Endothelial cell of umbilical vein (primary cell): ENCODE data around the gene GP5. TPM values are rescaled to one million over a fixed set of nuclear protein-coding genes. Genes with fewer than 3 reads are reported as not detected.

ENCODE experiments used
- BruUV-seq: library from RNA; stranded (reverse); fragments of 400-500 nt; replicated peaks from 2 replicates; lab custom pipeline; 2021; lab: Mats Ljungman, UMichigan
- CTCF ChIA-PET: fragments of 300-600, 350-600 bp; sonication (Branson Sonifier 250); formaldehyde crosslinking; loops from one replicate; lab custom pipeline; 2021; ENCODE audit warnings: antibody characterized with exemption, inconsistent platforms; lab: Charles Lee
- POLR2A ChIA-PET: fragments of 300-600, 350-600 bp; sonication (Branson Sonifier 250); formaldehyde crosslinking; loops from one replicate; lab custom pipeline; 2021; ENCODE audit warnings: antibody characterized with exemption, inconsistent platforms; lab: Charles Lee
- DNase-seq: peaks from one replicate; pipeline ENCODE4 v3.0.0-alpha.2; 2011; ENCODE audit warnings: low read depth, low spot score
- FAIRE-seq: peaks from 2 replicates; lab custom pipeline; 2011; peaks lifted over from hg19 to GRCh38; lab: Jason Lieb, UNC
- H2AFZ ChIP-seq: 2 replicates; pipeline ENCODE4 v1.6.0; 2012; ENCODE audit warnings: low read depth, low read length, control low read depth, inconsistent platforms
- H3K27ac ChIP-seq: 2 replicates; pipeline ENCODE4 v1.5.1; 2011; ENCODE audit warnings: low read depth, mild to moderate bottlenecking, control low read depth, low read length, moderate library complexity; ENCODE audit not compliant: insufficient read depth
- H3K27me3 ChIP-seq, 2 experiments: 2 replicates each; pipeline versions ENCODE4 v1.6.0 to v1.6.1; 2011; ENCODE audit warnings: low read length in 2 of 2, mixed read lengths in 1 of 2; ENCODE audit not compliant: control insufficient read depth in 2 of 2, insufficient read depth in 2 of 2
- H3K36me3 ChIP-seq, 2 experiments: 2 replicates in 1 of 2; 3 replicates in 1 of 2; pipeline ENCODE4 v1.5.1; 2011; ENCODE audit warnings: low read length in 2 of 2, mild to moderate bottlenecking in 1 of 2, moderate library complexity in 1 of 2; ENCODE audit not compliant: control insufficient read depth in 2 of 2, insufficient read depth in 2 of 2; ENCODE audit errors: extremely low read depth in 1 of 2
- H3K4me1 ChIP-seq: 3 replicates; pipeline ENCODE4 v1.5.1; 2011; ENCODE audit warnings: mild to moderate bottlenecking, low read length; ENCODE audit not compliant: control insufficient read depth, insufficient read depth; ENCODE audit errors: extremely low read depth
- H3K4me2 ChIP-seq: 2 replicates; pipeline ENCODE4 v1.6.1; 2011; ENCODE audit warnings: low read length, control low read depth, mixed read lengths; ENCODE audit not compliant: insufficient read depth
- H3K4me3 ChIP-seq, 3 experiments: fragments of 200-600 bp in 1 of 3; sonication (generic), shearing (Covaris generic) in 1 of 3; replicated peaks in 1 of 3; 2 replicates each; pipeline ENCODE4 v1.5.1; 2011 to 2016; ENCODE audit warnings: control low read depth in 3 of 3, low read length in 3 of 3, mild to moderate bottlenecking in 2 of 3, inconsistent platforms in 1 of 3, low read depth in 1 of 3, moderate library complexity in 1 of 3; ENCODE audit not compliant: insufficient read depth in 1 of 3
- H3K79me2 ChIP-seq: 2 replicates; pipeline ENCODE4 v1.6.0; 2012; ENCODE audit warnings: low read length, inconsistent platforms; ENCODE audit not compliant: control insufficient read depth, insufficient read depth
- H3K9ac ChIP-seq: replicated peaks from 2 replicates; pipeline ENCODE3; 2011; ENCODE audit warnings: low read length, control low read depth; ENCODE audit not compliant: insufficient read depth; ENCODE audit errors: extremely low read depth
- H3K9me1 ChIP-seq: replicated peaks from 3 replicates; pipeline ENCODE4 v1.6.0; 2011; ENCODE audit warnings: mild to moderate bottlenecking, low read length; ENCODE audit not compliant: control insufficient read depth, insufficient read depth; ENCODE audit errors: extremely low read depth
- H3K9me3 ChIP-seq: replicated peaks from 2 replicates; pipeline ENCODE4 v1.5.1; 2012; ENCODE audit warnings: low read length, inconsistent platforms; ENCODE audit not compliant: control insufficient read depth, insufficient read depth
- H4K20me1 ChIP-seq: replicated peaks from 2 replicates; pipeline ENCODE3; 2011; ENCODE audit warnings: mild to moderate bottlenecking, low read length; ENCODE audit not compliant: control insufficient read depth, insufficient read depth; ENCODE audit errors: extremely low read depth
- CTCF ChIP-seq, 2 donors: IDR thresholded peaks; 1 replicate in 1 of 2; 2 replicates in 1 of 2; pipeline ENCODE4 v1.5.1; 2011; ENCODE audit warnings: low read length in 2 of 2, mild to moderate bottlenecking in 2 of 2, moderate library complexity in 2 of 2, control low read depth in 1 of 2, inconsistent platforms in 1 of 2, low read depth in 1 of 2; ENCODE audit not compliant: insufficient read depth in 1 of 2; ENCODE audit errors: extremely low read depth in 1 of 2
- EZH2 ChIP-seq: IDR thresholded peaks from 2 replicates; pipeline ENCODE4 v1.6.1; 2012; ENCODE audit warnings: borderline replicate concordance, low read depth, mild to moderate bottlenecking, moderate library complexity, low read length, inconsistent platforms; ENCODE audit not compliant: severe bottlenecking
- FOS ChIP-seq: IDR thresholded peaks from 2 replicates; pipeline ENCODE4 v1.6.1; 2011; ENCODE audit warnings: mild to moderate bottlenecking, low read length, moderate library complexity, borderline replicate concordance; ENCODE audit not compliant: insufficient read depth
- GATA2 ChIP-seq: IDR thresholded peaks from 2 replicates; pipeline ENCODE4 v1.7.0; 2011; ENCODE audit warnings: low read depth, mild to moderate bottlenecking, moderate library complexity, mixed read lengths, low read length; ENCODE audit not compliant: insufficient read length, insufficient read depth
- JUN ChIP-seq: IDR thresholded peaks from 2 replicates; pipeline ENCODE4 v1.6.1; 2011; ENCODE audit warnings: borderline replicate concordance, low read depth; ENCODE audit not compliant: insufficient read length, insufficient read depth
- MAX ChIP-seq: IDR thresholded peaks from 2 replicates; pipeline ENCODE4 v1.6.1; 2011; ENCODE audit not compliant: insufficient read depth, insufficient read length
- MYC ChIP-seq: IDR thresholded peaks from one replicate; pipeline ENCODE4 v1.6.1; 2011; ENCODE audit warnings: mild to moderate bottlenecking, low read depth, low read length
- POLR2A ChIP-seq: IDR thresholded peaks from 2 replicates; pipeline ENCODE4 v1.6.1; 2012; ENCODE audit warnings: low read depth, mild to moderate bottlenecking, control low read depth, low read length
- POLR2AphosphoS5 ChIP-seq: IDR thresholded peaks from 2 replicates; pipeline ENCODE4 v1.6.1; 2012; ENCODE audit warnings: low read depth, mild to moderate bottlenecking, control low read depth, low read length, moderate library complexity; ENCODE audit not compliant: insufficient read depth
- dilution Hi-C: fragments of 300-500 bp; cut with MboI; formaldehyde crosslinking; loops from one replicate; pipeline ENCODE4 v1.15.0; 2019; ENCODE audit warnings: low sequenced_read_pairs; ENCODE audit not compliant: extremely low pct_ligation_motif_present
- intact Hi-C: fragments of 100-400 bp; cut with micrococcal nuclease; formaldehyde crosslinking; loops from one replicate; pipeline ENCODE4 v1.10.0; 2022
- polyA plus RNA-seq, 4 experiments: library from polyadenylated mRNA; depleted of rRNA in 3 of 4; stranded (reverse) in 3 of 4; unstranded in 1 of 4; fragments of >200 nt; gene quantifications; 2 replicates each; pipeline versions ENCODE4 v1.2.1 to v1.2.3, GENCODE V29; 2011 to 2012; ENCODE audit warnings: missing spikeins in 1 of 4
- total RNA-seq: library from RNA; stranded (reverse); gene quantifications from 2 replicates; pipeline ENCODE4 v1.2.3, GENCODE V29; 2021

Gene GP5
- total and polyA plus RNA-seq, 2 donors (not counting 3 experiments of a cell fraction or from before 2014, with no cell fraction given) = 0.06 to 0.11 TPM

- H3K27ac ChIP-seq = no peak overlapping the region
- no peaks in the 10 kb centered on the region for H4K20me1 ChIP-seq
- H3K9me3 ChIP-seq = no peaks in the 10 kb centered on the region
- ChIA-PET CTCF (interaction anchor here (1.0 kb wide), 1 partner anchor 39 kb away, joined by 4 read pairs; no protein-coding TSS in a partner anchor), POLR2A (no interaction called here)
- H3K36me3 ChIP-seq = no peaks in the 10 kb centered on the region
- no peak overlapping the region for H2AFZ ChIP-seq
- no peaks in the 10 kb centered on the region for H3K79me2 ChIP-seq
- intact Hi-C loops = no loop called here
- dilution Hi-C loops = no loop called here
- FAIRE-seq (no peak), DNase-seq (no peak)
- peaks cover 4% of the 10 kb centered on the region for H3K4me1 ChIP-seq
- no peak overlapping the region for H3K4me3 ChIP-seq
- H3K27me3 ChIP-seq = peaks cover 6 to 21% of the 10 kb centered on the region in 2 experiments
- no peaks in the 10 kb centered on the region for H3K9me1 ChIP-seq
- BruUV-seq = no TSS peak
- H3K9ac ChIP-seq = no peak overlapping the region
- no peak overlapping the region for H3K4me2 ChIP-seq
- TF ChIP-seq EZH2 (no peak), FOS (no peak), MYC (no peak), MAX (no peak), POLR2A (no peak), GATA2 (no peak), JUN (no peak), POLR2AphosphoS5 (no peak), CTCF (IDR thresholded peaks at IDR 0.05; ENCODE audit: extremely low read depth in 1 of 2, insufficient read depth in 1 of 2, low read depth in 1 of 2, low read length in 2 of 2) (no peak)
Observed at GRCh38 chr3:194382196-194382891, 16.7 kb downstream of the GP5 start.
